PFSK-1 (cell line): ENCODE data around the gene UBA5.

Source experiments
- POLR2AphosphoS5 ChIP-seq: IDR thresholded peaks from 2 replicates; pipeline ENCODE4 v1.6.1; 2012; ENCODE audit warnings: low read depth, mild to moderate bottlenecking, control low read depth, low read length, moderate library complexity
- SIN3A ChIP-seq: IDR thresholded peaks from 2 replicates; pipeline ENCODE4 v1.6.1; 2012; ENCODE audit warnings: mild to moderate bottlenecking, low read length, moderate library complexity, borderline replicate concordance; ENCODE audit not compliant: insufficient read depth
- TAF1 ChIP-seq: IDR thresholded peaks from 2 replicates; pipeline ENCODE4 v1.6.1; 2012; ENCODE audit warnings: low read length, control low read depth, borderline replicate concordance; ENCODE audit not compliant: insufficient read depth

DNA sequence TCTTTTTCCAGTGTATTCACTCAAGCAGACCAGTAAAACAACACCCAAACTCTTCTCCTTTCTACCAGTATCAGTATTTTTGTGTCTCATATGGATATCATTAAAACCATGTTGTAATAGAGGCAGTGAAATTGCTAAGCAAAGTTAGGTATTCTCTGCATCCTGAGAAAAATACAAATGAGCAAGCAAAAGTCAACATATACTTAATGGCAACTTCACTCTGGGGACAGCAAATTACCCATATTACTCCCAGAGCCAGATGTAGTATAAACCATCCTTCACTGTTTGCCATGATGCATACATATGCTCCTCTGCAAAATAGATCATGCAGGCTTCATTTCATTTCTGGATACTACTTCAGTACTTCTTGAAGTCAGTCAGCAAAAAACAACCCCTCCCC, 22.1 kb downstream of the UBA5 start:
- TF ChIP-seq POLR2AphosphoS5 (no peak), SIN3A (no peak), TAF1 (no peak)
